Raji (cell line): ENCODE measurements around the gene MYCBP2.

ENCODE experiments used
- POLR2A ChIP-seq: IDR thresholded peaks from 2 replicates; pipeline ENCODE4 v1.6.1; 2011; ENCODE audit warnings: low read depth, low read length, control low read depth; ENCODE audit not compliant: insufficient read depth

Gene MYCBP2, protein sequence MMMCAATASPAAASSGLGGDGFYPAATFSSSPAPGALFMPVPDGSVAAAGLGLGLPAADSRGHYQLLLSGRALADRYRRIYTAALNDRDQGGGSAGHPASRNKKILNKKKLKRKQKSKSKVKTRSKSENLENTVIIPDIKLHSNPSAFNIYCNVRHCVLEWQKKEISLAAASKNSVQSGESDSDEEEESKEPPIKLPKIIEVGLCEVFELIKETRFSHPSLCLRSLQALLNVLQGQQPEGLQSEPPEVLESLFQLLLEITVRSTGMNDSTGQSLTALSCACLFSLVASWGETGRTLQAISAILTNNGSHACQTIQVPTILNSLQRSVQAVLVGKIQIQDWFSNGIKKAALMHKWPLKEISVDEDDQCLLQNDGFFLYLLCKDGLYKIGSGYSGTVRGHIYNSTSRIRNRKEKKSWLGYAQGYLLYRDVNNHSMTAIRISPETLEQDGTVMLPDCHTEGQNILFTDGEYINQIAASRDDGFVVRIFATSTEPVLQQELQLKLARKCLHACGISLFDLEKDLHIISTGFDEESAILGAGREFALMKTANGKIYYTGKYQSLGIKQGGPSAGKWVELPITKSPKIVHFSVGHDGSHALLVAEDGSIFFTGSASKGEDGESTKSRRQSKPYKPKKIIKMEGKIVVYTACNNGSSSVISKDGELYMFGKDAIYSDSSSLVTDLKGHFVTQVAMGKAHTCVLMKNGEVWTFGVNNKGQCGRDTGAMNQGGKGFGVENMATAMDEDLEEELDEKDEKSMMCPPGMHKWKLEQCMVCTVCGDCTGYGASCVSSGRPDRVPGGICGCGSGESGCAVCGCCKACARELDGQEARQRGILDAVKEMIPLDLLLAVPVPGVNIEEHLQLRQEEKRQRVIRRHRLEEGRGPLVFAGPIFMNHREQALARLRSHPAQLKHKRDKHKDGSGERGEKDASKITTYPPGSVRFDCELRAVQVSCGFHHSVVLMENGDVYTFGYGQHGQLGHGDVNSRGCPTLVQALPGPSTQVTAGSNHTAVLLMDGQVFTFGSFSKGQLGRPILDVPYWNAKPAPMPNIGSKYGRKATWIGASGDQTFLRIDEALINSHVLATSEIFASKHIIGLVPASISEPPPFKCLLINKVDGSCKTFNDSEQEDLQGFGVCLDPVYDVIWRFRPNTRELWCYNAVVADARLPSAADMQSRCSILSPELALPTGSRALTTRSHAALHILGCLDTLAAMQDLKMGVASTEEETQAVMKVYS (N-terminal part only)

DNA sequence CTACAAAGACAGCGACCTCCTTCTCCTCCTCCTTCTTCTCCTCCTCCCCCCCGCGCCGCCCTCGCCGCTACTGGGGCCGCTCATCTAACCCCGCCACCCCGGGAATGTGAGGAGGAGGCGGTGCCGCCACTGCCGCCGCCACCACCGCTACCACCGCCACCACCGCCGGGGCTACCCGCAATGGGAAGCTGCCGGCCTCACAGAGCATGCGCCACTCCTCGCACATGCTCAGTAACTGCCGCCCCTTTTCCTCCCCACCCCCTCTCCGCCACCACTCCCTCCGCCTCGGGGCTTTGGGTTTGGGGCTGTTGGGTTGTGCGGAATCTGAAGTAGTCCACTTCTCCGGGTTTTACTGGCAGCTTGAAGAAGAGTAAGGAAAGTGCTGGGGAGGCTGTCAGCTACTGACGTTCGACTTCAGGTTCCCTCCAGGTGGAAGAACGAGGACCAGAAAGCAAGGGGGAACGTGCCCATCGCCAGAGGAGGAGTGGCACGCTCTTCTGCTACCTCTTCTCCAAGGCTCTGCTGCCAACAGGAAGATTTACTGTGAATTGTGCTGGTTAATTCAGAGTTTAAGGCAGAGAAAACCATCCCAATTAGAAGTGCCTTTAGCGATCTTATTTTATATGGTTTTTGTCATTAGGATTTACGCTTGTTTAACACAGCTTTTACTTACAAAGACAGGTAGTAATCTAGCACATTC is at the start of gene MYCBP2:
Gene MYCBP2 (minus strand): TSS at position 190 of the 700 bp plus-strand sequence. CDS start 319 bp downstream, outside the sequence.
- peak; percentile 94 for TF ChIP-seq POLR2A

DNA sequence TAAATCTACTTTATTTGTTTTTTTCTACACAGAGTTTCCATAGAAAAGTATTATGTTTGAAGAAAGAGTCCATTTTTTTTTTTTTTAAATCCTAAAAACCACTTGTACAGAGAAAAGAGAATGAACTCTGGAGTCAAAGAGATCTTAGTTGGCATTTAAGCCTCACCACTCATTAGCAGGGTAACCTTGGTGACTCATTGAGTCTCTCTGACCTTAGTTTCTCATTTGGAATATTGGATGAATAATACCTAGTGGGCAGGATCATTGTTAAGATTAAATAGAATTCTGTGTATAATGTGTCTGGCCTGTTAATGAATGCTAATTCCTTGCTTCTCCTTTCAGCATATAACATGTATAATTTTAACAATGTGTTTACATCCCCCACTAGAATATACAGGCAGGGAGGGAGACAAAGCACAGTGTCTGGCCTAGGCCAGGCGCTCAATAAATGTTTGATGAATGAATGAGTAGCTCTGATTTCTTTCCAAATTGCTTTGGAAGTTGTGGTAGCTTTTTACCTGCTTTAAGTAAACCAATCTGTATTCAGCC is 48.7 kb upstream of the MYCBP2 start:
- no peak for TF ChIP-seq POLR2A

DNA sequence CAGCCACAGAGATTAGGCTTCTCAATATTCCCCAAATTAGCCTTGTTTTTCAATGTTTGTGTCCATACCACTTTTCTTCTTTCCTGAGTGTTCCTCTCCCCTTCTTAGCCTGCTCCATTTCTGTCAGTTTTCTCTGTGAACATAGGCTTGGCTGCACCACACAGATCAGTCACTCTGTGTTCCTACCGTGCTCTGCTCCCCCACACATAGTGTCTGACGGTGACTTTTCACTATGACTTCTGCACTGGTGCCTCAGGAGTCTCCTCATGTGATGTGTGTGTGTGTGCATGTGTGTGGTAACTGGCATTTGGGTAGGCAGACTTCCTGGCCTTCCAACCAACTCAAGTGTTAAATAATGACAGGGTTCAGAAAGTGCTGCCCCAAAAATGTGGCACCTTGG is 47.9 kb upstream of the MYCBP2 start:
- no peak for TF ChIP-seq POLR2A

DNA sequence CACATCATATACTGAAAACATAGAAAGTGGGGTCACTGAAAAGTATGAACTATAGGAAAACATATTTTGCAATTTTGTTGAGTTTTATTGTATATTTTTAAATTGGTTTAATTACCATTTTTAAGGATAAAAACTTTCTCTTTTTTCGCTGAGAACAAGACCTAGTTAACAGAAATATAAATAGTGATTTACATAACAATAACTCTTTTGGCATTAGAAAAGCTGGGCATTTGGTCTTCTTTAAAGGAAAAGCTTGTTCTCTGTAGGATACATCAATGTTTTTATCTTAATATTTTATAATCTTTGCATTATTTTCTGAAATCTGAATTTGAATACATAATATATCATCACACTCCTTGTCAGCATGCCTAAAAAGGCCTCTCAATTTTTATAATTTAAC is 47.4 kb upstream of the MYCBP2 start:
- TF ChIP-seq POLR2A: no peak

DNA sequence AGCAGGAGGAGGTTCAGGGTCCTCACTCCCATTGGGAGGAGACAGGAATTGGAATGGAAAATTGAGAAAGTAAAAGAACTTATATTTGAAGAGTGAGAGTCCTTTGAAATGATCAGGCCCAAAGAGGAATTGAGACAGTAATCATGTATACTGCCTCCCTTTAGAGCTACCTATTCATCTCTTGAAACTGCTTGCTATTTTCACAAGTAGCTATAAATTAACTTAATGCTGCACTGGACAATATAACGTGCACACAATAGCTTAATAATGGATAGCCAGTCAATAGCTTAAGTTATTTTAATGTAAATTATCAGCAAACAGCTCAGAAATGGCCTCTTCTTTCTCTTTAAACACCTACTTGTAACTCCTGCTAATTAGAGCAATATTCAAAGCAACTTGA is 46.6 kb upstream of the MYCBP2 start:
- no peak for TF ChIP-seq POLR2A

DNA sequence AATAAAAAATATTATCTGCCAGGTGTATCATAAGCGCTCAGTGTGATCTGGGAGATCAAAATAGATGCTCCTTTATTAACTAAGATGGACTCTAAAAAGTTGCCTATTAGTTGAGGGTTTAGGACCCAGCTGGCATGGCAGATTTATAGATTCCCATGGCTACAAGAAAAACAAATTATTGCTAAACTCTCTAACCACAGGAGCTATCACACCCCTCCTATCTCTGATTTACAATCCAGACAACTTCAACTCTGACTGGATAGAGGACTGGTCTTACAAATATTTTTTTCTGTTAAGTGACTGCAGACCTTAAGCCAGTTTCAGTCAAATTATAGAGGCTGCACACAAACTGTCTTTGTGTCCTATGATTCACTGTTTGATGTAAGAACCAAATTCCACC is 45.4 kb upstream of the MYCBP2 start:
- TF ChIP-seq POLR2A: no peak

DNA sequence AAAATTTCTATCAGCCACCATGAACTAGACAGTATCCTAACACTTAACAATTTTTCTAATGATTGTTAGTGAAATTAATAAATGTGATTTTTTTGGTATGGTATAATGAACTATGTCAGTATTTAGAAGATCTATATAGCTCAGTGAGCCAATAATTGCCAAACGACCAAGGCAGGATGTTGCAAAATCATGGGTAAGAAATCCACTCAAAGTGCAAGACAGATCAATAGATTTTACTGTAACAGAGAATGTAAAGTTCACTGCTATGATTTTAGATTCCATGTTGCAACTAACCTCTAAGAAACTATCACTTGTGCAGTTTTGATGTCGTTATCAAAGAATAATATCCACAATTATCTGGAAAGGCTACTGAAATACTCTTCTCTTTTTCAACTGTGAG is 44.0 kb upstream of the MYCBP2 start:
- no peak for TF ChIP-seq POLR2A

DNA sequence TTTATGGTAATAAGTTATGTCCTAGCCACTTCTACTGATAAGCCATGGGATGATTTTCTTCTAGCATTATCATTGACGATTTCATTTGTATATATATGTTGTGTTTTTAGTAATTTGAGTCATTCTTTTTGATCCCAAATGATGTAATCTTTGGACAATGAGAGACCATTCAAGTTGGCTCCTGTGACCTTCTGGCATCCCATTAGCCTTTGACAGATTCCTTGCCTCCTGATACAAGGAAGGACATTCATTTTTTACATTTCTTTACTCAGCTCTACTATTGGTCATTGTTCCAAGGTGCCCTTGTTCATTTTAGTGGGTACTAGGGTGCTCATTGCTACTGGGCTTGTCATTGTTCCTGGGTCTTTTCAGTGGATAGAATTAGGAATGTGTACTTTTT is 35.3 kb upstream of the MYCBP2 start:
- no peak for TF ChIP-seq POLR2A

DNA sequence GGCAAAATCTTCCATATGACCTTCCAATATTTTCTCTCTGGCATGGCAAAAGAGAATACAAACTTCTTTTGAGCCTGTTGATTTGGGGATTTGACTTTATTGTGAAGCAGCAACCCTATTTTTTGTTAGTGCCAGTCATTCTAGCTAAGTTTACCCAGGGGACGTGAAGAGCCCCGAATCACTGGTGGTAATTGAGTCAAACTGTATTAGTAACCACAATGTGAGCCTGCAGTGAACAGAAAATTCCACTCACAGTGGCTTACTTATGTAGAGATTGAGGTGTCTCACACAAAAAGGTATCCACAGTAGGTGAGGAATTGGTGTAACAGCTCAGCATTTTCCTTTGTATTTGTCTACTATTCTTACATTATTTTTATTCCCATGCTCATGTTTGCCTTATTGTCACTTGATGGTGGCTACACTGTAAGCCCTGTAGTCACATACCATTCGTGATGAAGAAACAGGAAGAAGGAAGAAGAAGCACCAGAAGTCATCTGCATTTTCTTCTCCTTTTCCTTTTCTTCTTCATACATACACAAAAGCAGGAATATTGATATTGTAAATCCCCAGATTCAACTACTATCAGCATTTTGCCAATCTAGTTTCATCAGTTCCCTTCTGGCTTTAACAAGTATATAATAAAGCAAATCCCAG is 33.3 kb upstream of the MYCBP2 start:
- TF ChIP-seq POLR2A: no peak

DNA sequence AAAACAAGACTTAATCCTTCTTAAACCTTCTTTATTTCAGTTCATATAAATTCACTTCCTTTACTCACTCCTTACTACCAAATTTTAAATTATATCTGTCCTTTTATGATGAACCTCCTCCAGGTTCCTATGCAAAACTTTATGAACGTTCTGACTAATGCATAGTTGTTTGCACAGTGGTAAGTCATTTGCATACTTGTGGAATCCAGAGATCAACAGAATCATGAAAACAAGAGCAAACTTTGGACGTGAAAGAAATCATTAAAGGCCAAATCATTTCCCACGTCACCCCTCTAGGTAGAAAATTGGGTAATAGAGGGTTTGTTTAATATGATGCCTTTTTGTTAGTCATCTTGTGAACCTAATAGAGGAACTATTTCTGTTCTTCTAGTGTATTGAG is 32.3 kb upstream of the MYCBP2 start:
- TF ChIP-seq POLR2A: no peak

DNA sequence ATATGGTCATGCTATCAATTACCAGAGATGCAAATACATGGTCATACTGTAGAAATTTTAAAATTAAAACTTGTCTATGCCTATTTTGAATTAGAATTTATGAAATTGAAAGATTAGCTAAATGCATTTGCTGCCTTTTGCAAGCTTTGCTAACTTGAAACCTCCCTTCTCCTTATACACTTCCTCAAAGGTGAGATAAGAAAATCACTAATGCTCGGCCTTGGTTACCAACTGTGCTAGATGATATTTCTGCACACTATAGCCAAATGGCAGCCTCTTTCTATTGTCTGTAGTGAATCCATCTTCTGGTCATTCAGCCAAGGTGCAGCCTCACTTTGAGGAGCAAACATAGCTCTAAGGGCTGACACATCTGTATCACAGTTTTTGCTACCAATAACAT is 31.1 kb upstream of the MYCBP2 start:
- TF ChIP-seq POLR2A: no peak

DNA sequence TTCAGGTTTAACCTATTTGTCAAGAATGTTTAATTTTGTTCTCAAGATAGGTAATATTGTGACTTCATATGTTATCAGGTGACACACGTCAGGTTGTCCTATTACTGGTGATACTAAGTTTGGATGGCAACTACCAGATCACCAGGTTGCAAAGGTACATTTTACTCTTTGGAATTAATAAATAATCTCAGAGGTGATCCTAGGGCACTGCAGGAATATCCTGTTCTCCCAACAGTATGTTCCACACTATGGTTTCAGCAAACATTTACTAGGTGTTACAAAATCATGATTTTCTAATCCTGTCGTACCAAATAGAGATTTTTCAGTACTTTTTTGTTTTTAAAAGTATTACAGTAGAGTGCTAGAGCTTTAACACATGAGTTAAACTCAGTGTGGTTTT is 29.3 kb upstream of the MYCBP2 start:
- no peak for TF ChIP-seq POLR2A

DNA sequence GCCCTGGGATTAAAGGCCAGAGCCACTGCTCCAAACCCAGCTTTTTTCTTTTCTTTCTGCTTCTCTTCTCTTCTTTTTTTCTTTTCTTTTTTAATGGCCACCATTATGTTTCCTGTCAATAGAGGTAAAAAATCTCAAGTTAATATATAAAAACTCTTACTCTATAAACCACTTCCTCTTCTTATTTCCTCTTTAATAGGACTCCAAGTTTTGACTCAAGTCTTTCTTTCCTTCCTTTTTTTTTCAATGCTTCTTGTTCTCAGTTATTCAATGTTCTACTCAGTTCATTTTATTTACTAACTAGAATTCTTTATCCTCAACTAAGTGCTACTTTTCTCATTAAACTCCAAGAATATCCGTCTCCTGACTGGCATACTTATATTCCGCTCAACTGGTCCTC is 27.1 kb upstream of the MYCBP2 start:
- no peak for TF ChIP-seq POLR2A

DNA sequence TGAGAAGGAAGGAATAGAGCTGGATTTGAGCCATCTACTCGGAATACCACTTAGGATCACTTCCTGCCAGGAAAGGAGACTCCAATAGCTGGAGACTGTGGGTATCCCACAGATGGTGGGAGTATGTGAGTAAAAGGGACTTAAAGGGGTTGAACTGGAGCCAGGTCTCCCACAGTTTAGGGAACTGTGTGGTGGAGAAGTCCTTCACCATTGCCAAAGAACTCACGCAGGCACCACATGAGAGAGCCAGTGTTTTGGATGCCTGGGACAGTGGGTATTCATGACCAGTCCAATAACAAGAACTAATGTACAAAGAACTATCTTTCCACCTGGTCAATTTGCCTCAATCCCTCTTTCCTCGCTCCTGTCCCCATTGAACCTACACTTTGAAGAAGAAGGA is 24.4 kb upstream of the MYCBP2 start:
- TF ChIP-seq POLR2A: no peak
